K562 (cell line): Measurements from ENCODE around the gene CNOT4. TPM values are rescaled to one million over a fixed set of nuclear protein-coding genes. Genes with fewer than 3 reads are reported as not detected.

ENCODE experiments used
- ATAC-seq: fragments of 200-7000 bp; cut with Tn5 transposase; 3 replicates; pipeline ENCODE4 v1.9.1; 2020; ENCODE audit warnings: moderate library complexity
- BruUV-seq: library from RNA; stranded (reverse); fragments of 400-500 nt; replicated peaks from 2 replicates; lab custom pipeline; 2021; lab: Mats Ljungman, UMichigan
- CTCF ChIA-PET: fragments of 300-600 bp; formaldehyde crosslinking; extraction: SDS; loops from one replicate; lab custom pipeline; 2021; ENCODE audit warnings: low intra/inter-chr PET ratio; lab: Yijun Ruan, JAX
- POLR2A ChIA-PET: fragments of 300-600, 350-650 bp; sonication (Branson Sonifier 250); formaldehyde crosslinking; extraction: SDS; loops from one replicate; lab custom pipeline; 2021; ENCODE audit warnings: antibody characterized with exemption, inconsistent platforms; lab: Yijun Ruan, JAX
- DNase-seq, 4 experiments: peaks; one replicate each; pipeline versions ENCODE4 v3.0.0 to v3.0.0-alpha.2; 2011 to 2018; ENCODE audit warnings: low spot score in 3 of 4, mixed read lengths in 3 of 4; ENCODE audit errors: extremely low read depth in 1 of 4
- FAIRE-seq: peaks from 2 replicates; lab custom pipeline; 2011; peaks lifted over from hg19 to GRCh38; lab: Jason Lieb, UNC
- H2AFZ ChIP-seq: 2 replicates; pipeline ENCODE4 v1.6.0; 2011; ENCODE audit warnings: low read depth, low read length, control low read depth, inconsistent platforms
- H3K27ac ChIP-seq: fragments of 200-600 bp; 3 replicates; pipeline ENCODE4 v1.8.0; 2011; ENCODE audit warnings: low read depth, mild to moderate bottlenecking, control low read depth, inconsistent platforms, low read length, moderate library complexity, mixed read lengths; ENCODE audit errors: extremely low read depth
- H3K27me3 ChIP-seq, 2 experiments: fragments of 300-600 bp in 1 of 2; 2 replicates in 1 of 2; 3 replicates in 1 of 2; pipeline versions ENCODE4 v1.6.0 to v1.8.0; 2011; ENCODE audit warnings: inconsistent platforms in 2 of 2, low read length in 2 of 2, mild to moderate bottlenecking in 1 of 2, mixed read lengths in 1 of 2, moderate library complexity in 1 of 2; ENCODE audit not compliant: control insufficient read depth in 2 of 2, insufficient read depth in 2 of 2
- H3K36me3 ChIP-seq: fragments of 300-600 bp; 3 replicates; pipeline ENCODE4 v1.8.0; 2011; ENCODE audit warnings: mild to moderate bottlenecking, low read length, inconsistent platforms; ENCODE audit not compliant: control insufficient read depth, insufficient read depth
- H3K4me1 ChIP-seq, 2 experiments: fragments of 200-600 bp in 1 of 2; replicated peaks in 1 of 2; 2 replicates in 1 of 2; 3 replicates in 1 of 2; pipeline versions ENCODE4 v1.5.1 to v1.8.0; 2011; ENCODE audit warnings: inconsistent platforms in 2 of 2, low read length in 2 of 2, mild to moderate bottlenecking in 1 of 2, mixed read lengths in 1 of 2, moderate library complexity in 1 of 2; ENCODE audit not compliant: control insufficient read depth in 2 of 2, insufficient read depth in 2 of 2
- H3K4me2 ChIP-seq: 2 replicates; pipeline ENCODE4 v1.6.1; 2011; ENCODE audit warnings: low read length, control low read depth, inconsistent platforms, mixed read lengths; ENCODE audit not compliant: insufficient read depth
- H3K4me3 ChIP-seq: fragments of 200-600 bp; sonication (generic), shearing (Covaris generic); 2 replicates; pipeline ENCODE4 v1.5.1; 2016; ENCODE audit warnings: control low read depth, inconsistent platforms
- H3K79me2 ChIP-seq: fragments of 200-600 bp; 3 replicates; pipeline ENCODE4 v1.8.0; 2011; ENCODE audit warnings: low read length, inconsistent platforms; ENCODE audit not compliant: control insufficient read depth, insufficient read depth
- H3K9ac ChIP-seq, 2 experiments: 2 replicates each; pipeline versions ENCODE4 v1.6.0 to v1.6.1; 2011; ENCODE audit warnings: low read depth in 2 of 2, low read length in 2 of 2, control low read depth in 1 of 2, inconsistent platforms in 1 of 2, mild to moderate bottlenecking in 1 of 2, mixed read lengths in 1 of 2; ENCODE audit not compliant: insufficient read depth in 1 of 2
- H3K9me1 ChIP-seq: one replicate; pipeline ENCODE4 v1.6.0; 2011; ENCODE audit warnings: inconsistent platforms, mild to moderate bottlenecking, low read length, moderate library complexity; ENCODE audit not compliant: control insufficient read depth, insufficient read depth
- H3K9me3 ChIP-seq: replicated peaks from 2 replicates; pipeline ENCODE4 v1.5.1; 2011; ENCODE audit warnings: low read depth, low read length, inconsistent platforms; ENCODE audit not compliant: control insufficient read depth, insufficient read depth
- H4K20me1 ChIP-seq: replicated peaks from 2 replicates; pipeline ENCODE4 v1.6.1; 2011; ENCODE audit warnings: low read length, inconsistent platforms, mixed read lengths; ENCODE audit not compliant: control insufficient read depth, insufficient read depth
- E2F3 ChIP-seq: fragments of 250-450 bp; sonication (Bioruptor Pico); IDR thresholded peaks from 2 replicates; pipeline ENCODE4 v1.4.0; 2020; ENCODE audit warnings: mild to moderate bottlenecking
- FUS ChIP-seq: fragments of 200-400 bp; formaldehyde crosslinking; optimal IDR thresholded peaks from 2 replicates; pipeline ENCODE3; 2017; ENCODE audit warnings: low read depth, low read length
- HSF4 ChIP-seq: fragments of 250-450 bp; sonication (Bioruptor Pico); IDR thresholded peaks from 2 replicates; pipeline ENCODE4 v2.1.2; 2022; ENCODE audit warnings: mild to moderate bottlenecking, moderate library complexity, borderline replicate concordance
- IFI16 ChIP-seq: fragments of 250-450 bp; sonication (Bioruptor Pico); IDR thresholded peaks from 2 replicates; pipeline ENCODE4 v2.1.2; 2022; ENCODE audit warnings: mild to moderate bottlenecking, inconsistent platforms
- MCM7 ChIP-seq, 2 experiments: fragments of 450-650 bp; IDR thresholded peaks; 2 replicates each; pipeline ENCODE4 v1.6.1; 2016 to 2018
- MITF ChIP-seq: IDR thresholded peaks from 2 replicates; pipeline ENCODE4 v1.6.1; 2014; ENCODE audit warnings: antibody characterized with exemption
- TRIM28 ChIP-seq: fragments of 450-650 bp; IDR thresholded peaks from 2 replicates; pipeline ENCODE4 v1.6.1; 2017
- ZBTB1 ChIP-seq: sonication (generic); formaldehyde crosslinking; IDR thresholded peaks from 2 replicates; pipeline ENCODE4 v1.8.1; 2023; ENCODE audit warnings: missing genetic modification reagents, low read depth, mild to moderate bottlenecking, borderline replicate concordance
- WGBS: fragments of 100-300 bp; shearing (Covaris generic); methylation state at CpG from one replicate; pipeline ENCODE4 v1.1.6; 2016; ENCODE audit warnings: low coverage, mixed read lengths; ENCODE audit not compliant: insufficient coverage; ENCODE audit errors: missing lambda C conversion rate; 5-methylcytosine and 5-hydroxymethylcytosine counted together
- in situ Hi-C: fragments of 300-500 bp; cut with MboI; formaldehyde crosslinking; loops from 4 replicates; pipeline ENCODE4 v1.15.0; 2018; ENCODE audit warnings: inconsistent platforms, mixed read lengths
- intact Hi-C: fragments of 100-400 bp; cut with micrococcal nuclease; formaldehyde crosslinking; loops from 2 replicates; pipeline ENCODE4 v1.14.2; 2022
- polyA plus RNA-seq, 8 experiments: library from polyadenylated mRNA; depleted of rRNA in 4 of 8; stranded (reverse) in 5 of 8; unstranded in 3 of 8; fragments of >200 nt; fragmentation: Nextera tagmentation in 2 of 8; fragmentation: Illumina TruSeq in 1 of 8; extraction: Ambion mirVana in 2 of 8; extraction: Trizol in 1 of 8; gene quantifications; 2 replicates each; pipeline versions ENCODE4 v1.2.1 to v1.2.3, GENCODE V29; 2011 to 2014; ENCODE audit warnings: inconsistent platforms in 1 of 8, missing spikeins in 1 of 8
- total RNA-seq, 7 experiments: library from RNA; depleted of rRNA in 6 of 7; stranded (reverse); fragments of >200 nt in 6 of 7; fragmentation: Illumina TruSeq in 2 of 7; extraction: Trizol in 2 of 7; gene quantifications; 2 replicates each; pipeline versions ENCODE4 v1.2.1 to v1.2.3, GENCODE V29; 2011 to 2021; ENCODE audit warnings: low replicate concordance in 1 of 7

The CNOT4 gene
- total and polyA plus RNA-seq, 9 of the 15 experiments (the other 6 are each of a cell fraction or from before 2014, with no cell fraction given) = 8.6 to 24.1 (median 15.4) TPM

DNA sequence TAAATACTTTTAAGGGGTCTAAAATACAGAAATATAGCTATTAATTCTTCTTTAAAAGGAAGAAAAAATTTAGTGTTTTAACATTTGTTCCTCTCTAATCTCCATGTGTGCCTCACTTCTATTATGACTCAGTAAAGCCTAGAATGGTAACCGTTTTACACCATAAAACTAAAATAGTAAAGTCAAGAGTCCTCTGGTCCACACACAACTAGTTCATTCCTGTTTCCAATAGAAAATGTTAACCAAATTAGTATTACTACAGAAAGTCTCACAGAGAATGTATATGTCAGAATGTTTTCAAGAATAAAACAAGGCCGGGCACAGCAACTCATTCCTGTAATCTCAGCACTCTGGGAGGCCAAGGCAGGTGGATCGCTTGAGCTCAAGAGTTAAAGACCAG is 55.8 kb downstream of the CNOT4 start:
- no peak for TF ChIP-seq TRIM28
- TF ChIP-seq IFI16 (CRISPR knock-in tag) = no peak
- TF ChIP-seq MITF = no peak
- no peak for TF ChIP-seq MCM7 (IDR thresholded peaks at IDR 0.05)
- no peak for TF ChIP-seq FUS
- no peak for TF ChIP-seq E2F3 (CRISPR knock-in tag)
- TF ChIP-seq HSF4 = no peak
- no peak for TF ChIP-seq ZBTB1 (CRISPR knock-in tag)
- TF ChIP-seq, all 486 proteins: peak for 0

More for the DNA sequence above, 55.8 kb downstream of the CNOT4 start:
- H2AFZ ChIP-seq = no peak overlapping the region
- peaks cover 62% of the 10 kb centered on the region for H3K79me2 ChIP-seq
- peaks cover 3% of the 10 kb centered on the region for H4K20me1 ChIP-seq
- DNase-seq (no peak), FAIRE-seq (no peak), ATAC-seq (no peak)
- H3K9me1 ChIP-seq = no peaks in the 10 kb centered on the region
- no peak overlapping the region for H3K9ac ChIP-seq
- in situ Hi-C loops = no loop called here
- BruUV-seq = no TSS peak
- no peak overlapping the region for H3K4me3 ChIP-seq
- no peak overlapping the region for H3K27ac ChIP-seq
- no peaks in the 10 kb centered on the region for H3K27me3 ChIP-seq
- no peaks in the 10 kb centered on the region for H3K9me3 ChIP-seq
- ChIA-PET CTCF (no interaction called here), POLR2A (interaction anchor here (1.0 to 2.2 kb wide), 6 partner anchors 10 to 38 kb away, joined by 3 to 8 read pairs (median 3); no protein-coding TSS in a partner anchor)
- intact Hi-C loops = no loop called here
- no peak overlapping the region for H3K4me2 ChIP-seq
- WGBS = 63% methylated on average over 3 of the region's 3 CpGs
- H3K4me1 ChIP-seq = no peaks in the 10 kb centered on the region
- no peaks in the 10 kb centered on the region for H3K36me3 ChIP-seq
